ENCODE measurements around the gene OR51E1. TPM values are rescaled to one million over a fixed set of nuclear protein-coding genes. Genes with fewer than 3 reads are reported as not detected.
A peak's percentile ranks its signal among the peaks of the same experiment; 100 is the strongest.

The OR51E1 gene
- total RNA-seq, 1 donor from 2014 or later, result not detected

DNA sequence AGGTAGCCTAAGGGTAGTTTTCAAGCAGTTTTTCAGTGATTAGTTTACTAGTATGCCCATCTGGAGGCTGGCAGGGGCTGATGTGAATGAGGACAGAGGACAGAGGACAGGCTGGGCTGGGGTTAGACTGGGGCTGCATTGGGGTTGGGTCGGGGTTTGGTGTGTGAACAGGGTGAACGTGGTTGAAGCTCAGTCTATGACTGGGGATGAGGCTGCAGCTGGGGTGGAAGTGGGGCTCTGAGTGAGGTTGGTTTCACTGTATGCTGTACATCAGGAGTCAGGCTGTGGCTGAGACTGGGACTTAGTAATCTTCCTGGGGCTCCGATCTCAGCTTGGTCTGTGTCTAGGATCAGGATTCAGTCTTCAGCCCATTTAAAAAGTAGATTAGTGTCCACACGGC, 451 bp downstream of the OR51E1 start:
- Mint-ChIP-seq H3K27me3 (ENCODE audit: unreplicated experiment) (peaks cover 3% of the 10 kb centered on the region), H3K9me3 (ENCODE audit: unreplicated experiment) (no peaks in the 10 kb centered on the region), H3K4me1 (ENCODE audit: unreplicated experiment) (peaks cover 26% of the 10 kb centered on the region), H3K27ac (ENCODE audit: unreplicated experiment) (no peak overlapping the region), H3K4me3 (ENCODE audit: unreplicated experiment) (no peak overlapping the region), H3K36me3 (ENCODE audit: low read depth, unreplicated experiment) (no peaks in the 10 kb centered on the region)
- TF ChIP-seq, protein P1, sequence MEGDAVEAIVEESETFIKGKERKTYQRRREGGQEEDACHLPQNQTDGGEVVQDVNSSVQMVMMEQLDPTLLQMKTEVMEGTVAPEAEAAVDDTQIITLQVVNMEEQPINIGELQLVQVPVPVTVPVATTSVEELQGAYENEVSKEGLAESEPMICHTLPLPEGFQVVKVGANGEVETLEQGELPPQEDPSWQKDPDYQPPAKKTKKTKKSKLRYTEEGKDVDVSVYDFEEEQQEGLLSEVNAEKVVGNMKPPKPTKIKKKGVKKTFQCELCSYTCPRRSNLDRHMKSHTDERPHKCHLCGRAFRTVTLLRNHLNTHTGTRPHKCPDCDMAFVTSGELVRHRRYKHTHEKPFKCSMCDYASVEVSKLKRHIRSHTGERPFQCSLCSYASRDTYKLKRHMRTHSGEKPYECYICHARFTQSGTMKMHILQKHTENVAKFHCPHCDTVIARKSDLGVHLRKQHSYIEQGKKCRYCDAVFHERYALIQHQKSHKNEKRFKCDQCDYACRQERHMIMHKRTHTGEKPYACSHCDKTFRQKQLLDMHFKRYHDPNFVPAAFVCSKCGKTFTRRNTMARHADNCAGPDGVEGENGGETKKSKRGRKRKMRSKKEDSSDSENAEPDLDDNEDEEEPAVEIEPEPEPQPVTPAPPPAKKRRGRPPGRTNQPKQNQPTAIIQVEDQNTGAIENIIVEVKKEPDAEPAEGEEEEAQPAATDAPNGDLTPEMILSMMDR (IDR thresholded peaks at IDR 0.05; ENCODE audit: unreplicated experiment), result no peak
- no peak for DNase-seq (ENCODE audit: low spot score)

DNA sequence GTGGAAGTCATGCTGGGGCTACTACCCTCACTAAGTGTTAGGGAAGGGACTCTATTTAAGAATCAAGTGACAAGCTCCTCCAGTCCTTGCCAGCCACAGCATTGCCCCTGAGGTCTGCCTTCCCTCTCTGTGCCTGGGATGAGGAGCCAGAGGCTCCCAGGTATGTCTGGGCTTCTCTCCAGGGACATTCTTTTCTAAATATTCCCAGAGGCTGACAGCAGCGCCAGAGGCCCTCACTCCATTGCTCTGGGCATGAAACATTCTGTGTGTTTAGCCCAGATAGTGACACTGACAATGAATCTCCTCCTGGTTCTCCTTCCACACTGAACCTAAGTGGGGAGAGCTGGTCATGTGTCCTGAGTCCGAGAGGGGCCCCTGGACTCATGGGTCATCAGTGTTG, 2.2 kb downstream of the OR51E1 start:
- Mint-ChIP-seq H3K27me3 (ENCODE audit: unreplicated experiment) (peaks cover 3% of the 10 kb centered on the region), H3K27ac (ENCODE audit: unreplicated experiment) (no peak overlapping the region), H3K36me3 (ENCODE audit: low read depth, unreplicated experiment) (no peaks in the 10 kb centered on the region), H3K4me1 (ENCODE audit: unreplicated experiment) (peaks cover 29% of the 10 kb centered on the region), H3K9me3 (ENCODE audit: unreplicated experiment) (no peaks in the 10 kb centered on the region), H3K4me3 (ENCODE audit: unreplicated experiment) (no peak overlapping the region)
- DNase-seq (ENCODE audit: low spot score), result no peak
- TF ChIP-seq, protein P1 (IDR thresholded peaks at IDR 0.05; ENCODE audit: unreplicated experiment), result no peak

DNA sequence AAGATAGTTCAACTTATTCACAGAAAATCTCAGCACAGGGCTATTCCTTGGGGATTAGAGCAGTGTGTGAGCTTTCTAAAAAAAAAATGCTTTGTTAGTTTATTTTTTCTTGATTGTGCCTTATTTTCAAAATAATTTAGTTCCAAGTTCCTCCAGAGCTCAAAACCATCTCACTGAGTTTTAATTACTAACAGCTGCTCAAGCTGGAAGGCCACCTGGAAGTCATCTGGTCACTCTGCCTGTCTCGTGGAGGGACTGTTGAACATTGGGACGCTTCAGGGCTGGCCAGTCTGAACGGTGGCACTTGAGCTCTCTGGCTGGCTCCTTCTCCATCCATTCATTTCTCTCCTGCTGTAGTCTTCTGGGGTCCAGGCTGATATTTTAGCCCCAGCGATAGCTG, 4.0 kb downstream of the OR51E1 start:
- peaks cover 16% of the 10 kb centered on the region for H3K4me1 Mint-ChIP-seq (ENCODE audit: unreplicated experiment)
- no peaks in the 10 kb centered on the region for H3K9me3 Mint-ChIP-seq (ENCODE audit: unreplicated experiment)
- no peak for DNase-seq (ENCODE audit: low spot score)
- peaks cover 3% of the 10 kb centered on the region for H3K27me3 Mint-ChIP-seq (ENCODE audit: unreplicated experiment)
- H3K36me3 Mint-ChIP-seq (ENCODE audit: low read depth, unreplicated experiment), result no peaks in the 10 kb centered on the region
- TF ChIP-seq, protein P1 (IDR thresholded peaks at IDR 0.05; ENCODE audit: unreplicated experiment), result no peak
- H3K27ac Mint-ChIP-seq (ENCODE audit: unreplicated experiment), result no peak overlapping the region
- no peak overlapping the region for H3K4me3 Mint-ChIP-seq (ENCODE audit: unreplicated experiment)

DNA sequence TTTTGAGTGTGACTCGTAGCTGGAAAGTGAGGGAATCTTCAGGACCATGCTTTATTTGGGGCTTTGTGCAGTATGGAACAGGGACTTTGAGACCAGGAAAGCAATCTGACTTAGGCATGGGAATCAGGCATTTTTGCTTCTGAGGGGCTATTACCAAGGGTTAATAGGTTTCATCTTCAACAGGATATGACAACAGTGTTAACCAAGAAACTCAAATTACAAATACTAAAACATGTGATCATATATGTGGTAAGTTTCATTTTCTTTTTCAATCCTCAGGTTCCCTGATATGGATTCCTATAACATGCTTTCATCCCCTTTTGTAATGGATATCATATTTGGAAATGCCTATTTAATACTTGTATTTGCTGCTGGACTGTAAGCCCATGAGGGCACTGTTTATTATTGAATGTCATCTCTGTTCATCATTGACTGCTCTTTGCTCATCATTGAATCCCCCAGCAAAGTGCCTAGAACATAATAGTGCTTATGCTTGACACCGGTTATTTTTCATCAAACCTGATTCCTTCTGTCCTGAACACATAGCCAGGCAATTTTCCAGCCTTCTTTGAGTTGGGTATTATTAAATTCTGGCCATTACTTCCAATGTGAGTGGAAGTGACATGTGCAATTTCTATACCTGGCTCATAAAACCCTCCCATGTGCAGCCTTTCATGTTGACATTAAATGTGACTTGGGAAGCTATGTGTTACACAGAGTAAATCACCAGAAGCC, 11.0 kb downstream of the OR51E1 start:
- TF ChIP-seq, protein P1 (IDR thresholded peaks at IDR 0.05; ENCODE audit: unreplicated experiment), result no peak
- peaks cover 16% of the 10 kb centered on the region for H3K4me1 Mint-ChIP-seq (ENCODE audit: unreplicated experiment)
- no peaks in the 10 kb centered on the region for H3K36me3 Mint-ChIP-seq (ENCODE audit: low read depth, unreplicated experiment)
- H3K4me3 Mint-ChIP-seq (ENCODE audit: unreplicated experiment), result no peak overlapping the region
- H3K9me3 Mint-ChIP-seq (ENCODE audit: unreplicated experiment), result no peaks in the 10 kb centered on the region
- no peak overlapping the region for H3K27ac Mint-ChIP-seq (ENCODE audit: unreplicated experiment)
- no peak for DNase-seq (ENCODE audit: low spot score)
- H3K27me3 Mint-ChIP-seq (ENCODE audit: unreplicated experiment), result peaks cover 2% of the 10 kb centered on the region

DNA sequence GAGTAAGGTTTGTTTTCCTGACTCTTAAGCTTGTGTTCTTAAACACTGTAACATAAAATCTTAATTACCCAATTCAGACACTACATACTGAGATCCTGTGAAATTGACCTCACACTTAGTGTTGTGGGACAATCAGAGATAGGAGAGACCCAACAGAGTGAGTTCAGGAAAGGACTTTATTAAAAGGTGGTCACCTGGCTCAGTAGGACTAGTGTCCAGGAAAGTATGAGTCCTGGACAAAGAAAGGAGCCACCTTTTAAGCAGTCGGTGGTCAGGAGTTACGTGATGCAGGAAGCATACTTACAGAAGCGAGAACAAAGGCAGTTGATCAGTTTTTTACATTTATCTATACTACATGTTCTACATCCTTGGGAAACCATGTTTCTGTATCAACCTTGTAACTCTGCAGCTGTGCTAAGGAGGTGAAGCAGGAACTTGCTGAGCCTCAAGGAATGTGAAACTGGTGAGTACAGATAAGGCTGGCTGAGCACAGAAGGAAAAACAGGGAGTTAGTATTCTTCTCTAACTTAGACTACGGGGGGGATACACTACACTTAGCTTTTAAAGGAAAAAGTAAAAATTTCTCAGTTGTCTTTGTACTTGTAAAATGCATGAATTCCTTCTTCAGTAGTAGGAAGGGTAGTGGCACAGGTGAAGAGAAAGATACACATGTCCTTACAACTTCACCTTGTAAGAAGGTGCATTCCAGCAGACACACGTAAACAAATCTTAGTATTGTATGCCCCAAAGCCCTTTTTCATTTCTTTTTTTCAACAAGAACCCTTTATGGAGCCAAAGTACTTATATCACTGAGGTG, 15.1 kb downstream of the OR51E1 start:
- peaks cover 2% of the 10 kb centered on the region for H3K27me3 Mint-ChIP-seq (ENCODE audit: unreplicated experiment)
- H3K27ac Mint-ChIP-seq (ENCODE audit: unreplicated experiment), result peak overlapping the region; percentile 99
- no peaks in the 10 kb centered on the region for H3K36me3 Mint-ChIP-seq (ENCODE audit: low read depth, unreplicated experiment)
- DNase-seq (ENCODE audit: low spot score), result peak; percentile 26
- TF ChIP-seq, protein P1 (IDR thresholded peaks at IDR 0.05; ENCODE audit: unreplicated experiment), result no peak
- H3K9me3 Mint-ChIP-seq (ENCODE audit: unreplicated experiment), result no peaks in the 10 kb centered on the region
- no peak overlapping the region for H3K4me3 Mint-ChIP-seq (ENCODE audit: unreplicated experiment)
- peaks cover 30% of the 10 kb centered on the region for H3K4me1 Mint-ChIP-seq (ENCODE audit: unreplicated experiment)
